ENCODE results near the gene RGS11. TPM values are rescaled to one million over a fixed set of nuclear protein-coding genes. Genes with fewer than 3 reads are reported as not detected.

RGS11 gene
- total and polyA plus RNA-seq, 9 of the 15 experiments (the other 6 are each of a cell fraction or from before 2014, with no cell fraction given), result not detected

DNA sequence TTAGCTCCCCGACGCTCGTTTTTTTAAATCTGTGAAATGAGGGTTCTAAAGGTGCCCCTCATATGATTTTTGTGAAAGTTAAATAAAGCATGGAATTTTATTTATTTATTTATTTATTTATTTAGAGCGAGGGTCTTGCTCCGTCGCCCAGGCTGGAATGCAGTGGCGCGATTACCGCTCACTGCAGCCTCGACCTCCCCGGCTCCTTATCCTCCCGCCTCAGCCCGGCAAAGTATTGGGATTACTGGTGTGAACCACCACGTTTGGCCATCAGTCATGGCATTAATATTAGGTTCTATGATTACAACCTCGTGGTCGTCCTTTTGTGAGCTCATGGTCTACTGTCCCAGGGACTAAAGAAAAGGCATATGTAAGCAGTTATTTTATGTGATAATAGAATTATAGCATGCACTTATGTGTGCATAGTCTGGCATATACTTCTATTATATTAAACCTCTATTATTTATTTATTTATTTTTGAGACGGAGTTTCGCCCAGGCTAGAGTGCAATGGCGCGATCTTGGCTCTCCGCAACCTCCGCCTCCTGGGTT is 45.9 kb downstream of the RGS11 start (continued):
- TF ChIP-seq, protein P1, sequence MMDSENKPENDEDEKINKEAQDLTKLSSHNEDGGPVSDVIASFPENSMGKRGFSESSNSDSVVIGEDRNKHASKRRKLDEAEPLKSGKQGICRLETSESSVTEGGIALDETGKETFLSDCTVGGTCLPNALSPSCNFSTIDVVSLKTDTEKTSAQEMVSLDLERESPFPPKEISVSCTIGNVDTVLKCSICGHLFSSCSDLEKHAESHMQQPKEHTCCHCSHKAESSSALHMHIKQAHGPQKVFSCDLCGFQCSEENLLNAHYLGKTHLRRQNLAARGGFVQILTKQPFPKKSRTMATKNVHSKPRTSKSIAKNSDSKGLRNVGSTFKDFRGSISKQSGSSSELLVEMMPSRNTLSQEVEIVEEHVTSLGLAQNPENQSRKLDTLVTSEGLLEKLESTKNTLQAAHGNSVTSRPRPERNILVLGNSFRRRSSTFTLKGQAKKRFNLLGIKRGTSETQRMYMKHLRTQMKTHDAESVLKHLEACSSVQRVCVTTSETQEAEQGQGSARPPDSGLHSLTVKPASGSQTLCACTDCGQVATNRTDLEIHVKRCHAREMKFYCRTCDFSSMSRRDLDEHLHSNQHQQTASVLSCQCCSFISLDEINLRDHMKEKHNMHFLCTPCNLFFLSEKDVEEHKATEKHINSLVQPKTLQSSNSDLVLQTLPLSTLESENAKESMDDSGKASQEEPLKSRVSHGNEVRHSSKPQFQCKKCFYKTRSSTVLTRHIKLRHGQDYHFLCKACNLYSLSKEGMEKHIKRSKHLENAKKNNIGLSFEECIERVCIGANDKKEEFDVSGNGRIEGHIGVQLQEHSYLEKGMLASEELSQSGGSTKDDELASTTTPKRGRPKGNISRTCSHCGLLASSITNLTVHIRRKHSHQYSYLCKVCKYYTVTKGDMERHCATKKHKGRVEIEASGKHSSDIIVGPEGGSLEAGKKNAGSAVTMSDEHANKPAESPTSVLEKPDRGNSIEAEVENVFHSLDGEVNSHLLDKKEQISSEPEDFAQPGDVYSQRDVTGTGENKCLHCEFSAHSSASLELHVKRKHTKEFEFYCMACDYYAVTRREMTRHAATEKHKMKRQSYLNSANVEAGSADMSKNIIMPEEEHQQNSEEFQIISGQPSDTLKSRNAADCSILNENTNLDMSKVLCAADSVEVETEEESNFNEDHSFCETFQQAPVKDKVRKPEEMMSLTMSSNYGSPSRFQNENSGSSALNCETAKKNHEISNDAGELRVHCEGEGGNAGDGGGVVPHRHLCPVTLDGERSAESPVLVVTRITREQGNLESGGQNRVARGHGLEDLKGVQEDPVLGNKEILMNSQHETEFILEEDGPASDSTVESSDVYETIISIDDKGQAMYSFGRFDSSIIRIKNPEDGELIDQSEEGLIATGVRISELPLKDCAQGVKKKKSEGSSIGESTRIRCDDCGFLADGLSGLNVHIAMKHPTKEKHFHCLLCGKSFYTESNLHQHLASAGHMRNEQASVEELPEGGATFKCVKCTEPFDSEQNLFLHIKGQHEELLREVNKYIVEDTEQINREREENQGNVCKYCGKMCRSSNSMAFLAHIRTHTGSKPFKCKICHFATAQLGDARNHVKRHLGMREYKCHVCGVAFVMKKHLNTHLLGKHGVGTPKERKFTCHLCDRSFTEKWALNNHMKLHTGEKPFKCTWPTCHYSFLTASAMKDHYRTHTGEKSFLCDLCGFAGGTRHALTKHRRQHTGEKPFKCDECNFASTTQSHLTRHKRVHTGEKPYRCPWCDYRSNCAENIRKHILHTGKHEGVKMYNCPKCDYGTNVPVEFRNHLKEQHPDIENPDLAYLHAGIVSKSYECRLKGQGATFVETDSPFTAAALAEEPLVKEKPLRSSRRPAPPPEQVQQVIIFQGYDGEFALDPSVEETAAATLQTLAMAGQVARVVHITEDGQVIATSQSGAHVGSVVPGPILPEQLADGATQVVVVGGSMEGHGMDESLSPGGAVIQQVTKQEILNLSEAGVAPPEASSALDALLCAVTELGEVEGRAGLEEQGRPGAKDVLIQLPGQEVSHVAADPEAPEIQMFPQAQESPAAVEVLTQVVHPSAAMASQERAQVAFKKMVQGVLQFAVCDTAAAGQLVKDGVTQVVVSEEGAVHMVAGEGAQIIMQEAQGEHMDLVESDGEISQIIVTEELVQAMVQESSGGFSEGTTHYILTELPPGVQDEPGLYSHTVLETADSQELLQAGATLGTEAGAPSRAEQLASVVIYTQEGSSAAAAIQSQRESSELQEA (IDR thresholded peaks at IDR 0.05; ENCODE audit: low read depth), result no peak
- TF ChIP-seq IRF2 (CRISPR knock-in tag; IDR thresholded peaks at IDR 0.05) (no peak), MLLT1 (IDR thresholded peaks at IDR 0.05) (no peak), GMEB1 (CRISPR knock-in tag; IDR thresholded peaks at IDR 0.05) (no peak), PHF20 (IDR thresholded peaks at IDR 0.05; ENCODE audit: partially characterized antibody) (no peak), JUN (IDR thresholded peaks at IDR 0.05; ENCODE audit: borderline replicate concordance, low read depth, low read length) (no peak), JUN (CRISPR knock-in tag; IDR thresholded peaks at IDR 0.05; ENCODE audit: borderline replicate concordance) (no peak), ESRRA (IDR thresholded peaks at IDR 0.05; ENCODE audit: borderline replicate concordance, low read depth) (no peak)
